Muscle of back (tissue), 11 donors: ENCODE data around the gene LHX6. TPM values are rescaled to one million over a fixed set of nuclear protein-coding genes. Genes with fewer than 3 reads are reported as not detected.

Source experiments
- DNase-seq, 3 donors: peaks; one replicate each; pipeline versions ENCODE4 v3.0.0 to v3.0.0-alpha.2; 2013
- polyA plus RNA-seq, 10 donors: library from polyadenylated mRNA; unstranded; fragments of 120-200 nt; gene quantifications; one replicate each; pipeline ENCODE4 v1.2.1, GENCODE V29; 2013; ENCODE audit not compliant: insufficient read length in 10 of 10

Gene LHX6
- polyA plus RNA-seq, 10 donors = 3.3 to 6.8 (median 4.7) TPM

DNA sequence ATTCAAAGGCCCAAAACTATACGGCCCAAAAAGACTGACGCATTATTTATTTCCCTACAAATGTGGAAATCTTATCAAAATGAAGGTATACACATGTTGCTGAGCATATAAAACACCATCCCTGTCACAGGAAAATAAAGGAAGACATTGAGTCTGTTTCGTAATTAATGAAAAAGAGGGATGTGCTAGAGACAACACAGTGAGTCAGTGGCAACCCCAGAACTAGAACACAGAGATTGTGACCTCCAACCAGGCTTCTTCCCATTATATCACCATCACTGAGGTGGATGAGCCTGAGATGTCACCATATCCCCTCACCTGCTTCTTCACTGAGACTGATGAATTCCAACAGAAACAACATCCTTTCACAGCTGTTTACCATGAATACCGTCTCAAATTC is 73.0 kb downstream of the LHX6 start:
- no peak for DNase-seq

Other genes with a start within 250 kb of the LHX6 start
- gene TTLL11, start 135.6 kb downstream of the LHX6 start, polyA plus RNA-seq = 10 to 100 TPM; 13.3 to 32.0 (median 23.8) TPM
- gene NDUFA8, start 69.2 kb downstream of the LHX6 start, polyA plus RNA-seq = 10 to 100 TPM; 52.3 to 67.7 (median 56.4) TPM
- under 1 TPM in 4 of 10 donors, not detected in 6; 0.26 to 0.45 (median 0.37) TPM for gene MORN5, start 69.0 kb downstream of the LHX6 start, polyA plus RNA-seq
- 10 to 100 TPM; 23.2 to 37.0 (median 29.3) TPM for gene RBM18, start 35.9 kb upstream of the LHX6 start, polyA plus RNA-seq
- 10 to 100 TPM; 21.6 to 40.8 (median 27.7) TPM for gene MRRF, start 35.9 kb upstream of the LHX6 start, polyA plus RNA-seq
- gene PTGS1, start 142.1 kb upstream of the LHX6 start, polyA plus RNA-seq = 10 to 100 TPM in 1 of 10 donors, 1 to 10 TPM in 9; 2.9 to 14.3 (median 5.5) TPM
- not detected for gene OR1J1, start 249.0 kb upstream of the LHX6 start, polyA plus RNA-seq